Vagina (tissue), 2 donors: ENCODE data around the gene GLRX5.

Experiments used
- CTCF ChIP-seq, 3 experiments: fragments of 450-650 bp in 2 of 3; fragments of 200-600 bp in 1 of 3; sonication (generic) in 1 of 3; IDR thresholded peaks; one replicate each; pipeline ENCODE4 v1.5.1; 2017 to 2019; ENCODE audit warnings: antibody characterized with exemption in 3 of 3, mild to moderate bottlenecking in 2 of 3, moderate library complexity in 2 of 3
- POLR2A ChIP-seq, 2 donors: fragments of 450-650 bp; IDR thresholded peaks; one replicate each; pipeline ENCODE4 v1.6.1; 2017; ENCODE audit warnings: antibody characterized with exemption in 2 of 2, mild to moderate bottlenecking in 2 of 2, moderate library complexity in 2 of 2
- POLR2AphosphoS5 ChIP-seq, 2 donors: sonication (generic); formaldehyde crosslinking; IDR thresholded peaks; one replicate each; pipeline ENCODE4 v1.9.0; 2017; ENCODE audit warnings: antibody characterized with exemption in 2 of 2, mild to moderate bottlenecking in 2 of 2, low read depth in 1 of 2; ENCODE audit not compliant: insufficient read depth in 1 of 2

- TF ChIP-seq CTCF (IDR thresholded peaks at IDR 0.05) (no peak), POLR2AphosphoS5 (IDR thresholded peaks at IDR 0.05; ENCODE audit: insufficient read depth in 1 of 2, low read depth in 1 of 2) (no peak), POLR2A (IDR thresholded peaks at IDR 0.05) (no peak)
Measured at GRCh38 chr14:95530473-95531276, 4.2 kb upstream of the GLRX5 start.
